ENCODE data around the gene EBPL.
"Not testable (repeated sequence)": the region's sequence is repeated elsewhere in the genome, so short reads cannot be mapped to it uniquely, and the experiment has no call there.

EBPL gene

GRCh38 chr13:49714757-49715156 lies 23.5 kb upstream of the EBPL start:
- H3K4me1 ChIP-seq (ENCODE audit: insufficient read depth, insufficient read length), result no peaks in the 10 kb centered on the region
- H3K9ac ChIP-seq (ENCODE audit: insufficient read length, low read depth), result no peak overlapping the region
- no peak overlapping the region for H3K4me3 ChIP-seq (ENCODE audit: insufficient read length, low read depth)
- H3K27me3 ChIP-seq (ENCODE audit: insufficient read depth, insufficient read length), result no peaks in the 10 kb centered on the region
- H3K36me3 ChIP-seq (ENCODE audit: insufficient read depth, insufficient read length, low read length), result peaks cover 4% of the 10 kb centered on the region
- DNase-seq (ENCODE audit: low read depth, low spot score), result no peak
- H3K9me3 ChIP-seq (ENCODE audit: insufficient read depth, low read length), result 0 out of 2 replicates have a peak, but pooled peaks cover 8% of the 10 kb centered on the region
- TF ChIP-seq ZNF274 (IDR thresholded peaks at IDR 0.05; ENCODE audit: low read depth, low read length) (no peak), SUZ12 (IDR thresholded peaks at IDR 0.05; ENCODE audit: extremely low read depth, insufficient read depth, insufficient read length) (no peak), YY1 (IDR thresholded peaks at IDR 0.05; ENCODE audit: insufficient read depth, insufficient read length) (no peak)

- no peak overlapping the region for H3K4me3 ChIP-seq (ENCODE audit: insufficient read length, low read depth)
- H3K36me3 ChIP-seq (ENCODE audit: insufficient read depth, insufficient read length, low read length), result peaks cover 4% of the 10 kb centered on the region
- H3K27me3 ChIP-seq (ENCODE audit: insufficient read depth, insufficient read length), result no peaks in the 10 kb centered on the region
- no peak overlapping the region for H3K9ac ChIP-seq (ENCODE audit: insufficient read length, low read depth)
- 0 out of 2 replicates have a peak, but pooled peaks cover 8% of the 10 kb centered on the region for H3K9me3 ChIP-seq (ENCODE audit: insufficient read depth, low read length)
- TF ChIP-seq SUZ12 (IDR thresholded peaks at IDR 0.05; ENCODE audit: extremely low read depth, insufficient read depth, insufficient read length), result no peak
- TF ChIP-seq YY1 (IDR thresholded peaks at IDR 0.05; ENCODE audit: insufficient read depth, insufficient read length), result no peak
- no peak for TF ChIP-seq ZNF274 (IDR thresholded peaks at IDR 0.05; ENCODE audit: low read depth, low read length)
- DNase-seq (ENCODE audit: low read depth, low spot score), result no peak
- H3K4me1 ChIP-seq (ENCODE audit: insufficient read depth, insufficient read length), result no peaks in the 10 kb centered on the region
These were observed 20.1 kb upstream of the EBPL start for GRCh38 chr13:49711218-49711863.

- H3K27me3 ChIP-seq (ENCODE audit: insufficient read depth, insufficient read length); DNase-seq (ENCODE audit: low read depth, low spot score); H3K9me3 ChIP-seq (ENCODE audit: insufficient read depth, low read length); H3K4me3 ChIP-seq (ENCODE audit: insufficient read length, low read depth); H3K4me1 ChIP-seq (ENCODE audit: insufficient read depth, insufficient read length); H3K36me3 ChIP-seq (ENCODE audit: insufficient read depth, insufficient read length, low read length); H3K9ac ChIP-seq (ENCODE audit: insufficient read length, low read depth): not testable (repeated sequence)
These were observed 13.0 kb upstream of the EBPL start for GRCh38 chr13:49704264-49704663.

- H3K4me3 ChIP-seq (ENCODE audit: insufficient read length, low read depth), result no peak overlapping the region
- no peaks in the 10 kb centered on the region for H3K9me3 ChIP-seq (ENCODE audit: insufficient read depth, low read length)
- TF ChIP-seq YY1 (IDR thresholded peaks at IDR 0.05; ENCODE audit: insufficient read depth, insufficient read length) (no peak), SUZ12 (IDR thresholded peaks at IDR 0.05; ENCODE audit: extremely low read depth, insufficient read depth, insufficient read length) (no peak), ZNF274 (IDR thresholded peaks at IDR 0.05; ENCODE audit: low read depth, low read length) (no peak)
- no peak for DNase-seq (ENCODE audit: low read depth, low spot score)
- H3K9ac ChIP-seq (ENCODE audit: insufficient read length, low read depth), result no peak overlapping the region
- no peaks in the 10 kb centered on the region for H3K4me1 ChIP-seq (ENCODE audit: insufficient read depth, insufficient read length)
- H3K27me3 ChIP-seq (ENCODE audit: insufficient read depth, insufficient read length), result no peaks in the 10 kb centered on the region
- H3K36me3 ChIP-seq (ENCODE audit: insufficient read depth, insufficient read length, low read length), result peaks cover 5% of the 10 kb centered on the region
These were observed 10.2 kb upstream of the EBPL start for GRCh38 chr13:49701491-49701890.

- no peak overlapping the region for H3K4me3 ChIP-seq (ENCODE audit: insufficient read length, low read depth)
- no peaks in the 10 kb centered on the region for H3K4me1 ChIP-seq (ENCODE audit: insufficient read depth, insufficient read length)
- TF ChIP-seq YY1 (IDR thresholded peaks at IDR 0.05; ENCODE audit: insufficient read depth, insufficient read length) (no peak), ZNF274 (IDR thresholded peaks at IDR 0.05; ENCODE audit: low read depth, low read length) (no peak), SUZ12 (IDR thresholded peaks at IDR 0.05; ENCODE audit: extremely low read depth, insufficient read depth, insufficient read length) (no peak)
These were observed 6.2 kb upstream of the EBPL start for GRCh38 chr13:49697468-49697867.

GRCh38 chr13:49694446-49694845 lies 3.2 kb upstream of the EBPL start:
- no peaks in the 10 kb centered on the region for H3K36me3 ChIP-seq (ENCODE audit: insufficient read depth, insufficient read length, low read length)
- H3K9ac ChIP-seq (ENCODE audit: insufficient read length, low read depth), result no peak overlapping the region
- H3K4me3 ChIP-seq (ENCODE audit: insufficient read length, low read depth), result no peak overlapping the region
- no peaks in the 10 kb centered on the region for H3K27me3 ChIP-seq (ENCODE audit: insufficient read depth, insufficient read length)
- DNase-seq (ENCODE audit: low read depth, low spot score), result no peak
- H3K4me1 ChIP-seq (ENCODE audit: insufficient read depth, insufficient read length), result no peaks in the 10 kb centered on the region
- TF ChIP-seq SUZ12 (IDR thresholded peaks at IDR 0.05; ENCODE audit: extremely low read depth, insufficient read depth, insufficient read length), result no peak
- no peak for TF ChIP-seq YY1 (IDR thresholded peaks at IDR 0.05; ENCODE audit: insufficient read depth, insufficient read length)
- TF ChIP-seq ZNF274 (IDR thresholded peaks at IDR 0.05; ENCODE audit: low read depth, low read length), result no peak
- no peaks in the 10 kb centered on the region for H3K9me3 ChIP-seq (ENCODE audit: insufficient read depth, low read length)

More at GRCh38 chr13:49697468-49697867, 6.2 kb upstream of the EBPL start:
- Histone ChIP-seq H3K9ac (ENCODE audit: insufficient read length, low read depth) (no peak overlapping the region), H3K36me3 (ENCODE audit: insufficient read depth, insufficient read length, low read length) (peaks cover 5% of the 10 kb centered on the region), H3K9me3 (ENCODE audit: insufficient read depth, low read length) (no peaks in the 10 kb centered on the region), H3K27me3 (ENCODE audit: insufficient read depth, insufficient read length) (no peaks in the 10 kb centered on the region)
- no peak for DNase-seq (ENCODE audit: low read depth, low spot score)

- Histone ChIP-seq H3K9ac (ENCODE audit: insufficient read length, low read depth) (no peak overlapping the region), H3K27me3 (ENCODE audit: insufficient read depth, insufficient read length) (no peaks in the 10 kb centered on the region), H3K9me3 (ENCODE audit: insufficient read depth, low read length) (no peaks in the 10 kb centered on the region), H3K4me1 (ENCODE audit: insufficient read depth, insufficient read length) (no peaks in the 10 kb centered on the region), H3K4me3 (ENCODE audit: insufficient read length, low read depth) (no peak overlapping the region), H3K36me3 (ENCODE audit: insufficient read depth, insufficient read length, low read length) (no peaks in the 10 kb centered on the region)
- no peak for DNase-seq (ENCODE audit: low read depth, low spot score)
- TF ChIP-seq ZNF274 (IDR thresholded peaks at IDR 0.05; ENCODE audit: low read depth, low read length), result no peak
- TF ChIP-seq SUZ12 (IDR thresholded peaks at IDR 0.05; ENCODE audit: extremely low read depth, insufficient read depth, insufficient read length), result no peak
- no peak for TF ChIP-seq YY1 (IDR thresholded peaks at IDR 0.05; ENCODE audit: insufficient read depth, insufficient read length)
These were observed 2.6 kb upstream of the EBPL start for GRCh38 chr13:49693877-49694276.

Data from NT2/D1 (cell line).